GM12865 (cell line): ENCODE results near the gene SH2D5.

Experiments
- DNase-seq: peaks from one replicate; pipeline ENCODE4 v3.0.0; 2010; ENCODE audit warnings: low read depth
- H3K4me3 ChIP-seq: 2 replicates; pipeline ENCODE4 v1.5.1; 2011; ENCODE audit warnings: mild to moderate bottlenecking, low read depth, low read length, control low read depth
- TF ChIP-seq, protein P1 (sequence below): IDR thresholded peaks from 2 replicates; pipeline ENCODE4 v1.5.1; 2011; ENCODE audit warnings: low read length, control low read depth, low read depth, inconsistent platforms; ENCODE audit not compliant: insufficient read depth; ENCODE audit errors: missing control alignments

Gene SH2D5

DNA sequence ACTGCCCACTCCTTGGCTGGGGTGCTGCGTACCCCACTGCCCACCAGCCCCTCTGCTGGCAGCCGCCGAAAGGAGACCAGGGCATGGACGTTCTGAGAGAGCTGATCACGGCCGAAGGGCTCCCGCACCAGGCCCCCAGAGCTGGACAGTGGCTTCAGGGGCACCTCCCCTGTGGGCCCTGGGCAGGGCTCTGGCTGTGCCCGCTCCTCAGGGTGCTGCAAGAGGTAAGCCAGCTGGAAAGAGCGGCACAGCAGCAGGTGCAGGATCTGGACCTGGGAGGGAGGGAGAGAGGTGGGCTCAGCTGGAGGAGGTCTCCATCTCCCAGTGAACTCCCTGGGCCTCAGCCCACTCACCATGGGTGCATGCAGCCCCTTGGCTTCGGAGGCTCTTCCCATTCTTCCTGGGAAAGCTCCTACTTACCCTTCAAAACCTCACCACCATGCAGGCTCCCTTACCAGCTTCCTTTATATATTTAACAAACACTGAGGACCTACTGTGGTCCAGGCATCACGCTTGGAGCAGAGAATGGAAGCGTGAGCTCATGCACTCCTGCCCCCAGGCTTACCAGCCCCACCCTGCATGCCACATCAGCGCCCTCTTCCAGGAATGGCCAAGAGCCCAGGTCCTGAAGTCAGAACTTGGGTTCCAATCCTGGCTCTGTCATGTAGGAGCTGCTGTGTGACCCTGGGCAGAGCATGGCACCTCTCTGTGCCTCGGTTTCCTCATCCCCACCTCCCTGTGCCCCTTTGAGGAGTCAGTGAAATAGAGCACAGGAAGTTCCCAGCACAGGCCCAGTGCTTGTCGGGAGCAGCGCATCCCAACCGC, 7.9 kb downstream of the SH2D5 start:
- DNase-seq: no peak
- no peak overlapping the region for H3K4me3 ChIP-seq
- TF ChIP-seq, protein P1, sequence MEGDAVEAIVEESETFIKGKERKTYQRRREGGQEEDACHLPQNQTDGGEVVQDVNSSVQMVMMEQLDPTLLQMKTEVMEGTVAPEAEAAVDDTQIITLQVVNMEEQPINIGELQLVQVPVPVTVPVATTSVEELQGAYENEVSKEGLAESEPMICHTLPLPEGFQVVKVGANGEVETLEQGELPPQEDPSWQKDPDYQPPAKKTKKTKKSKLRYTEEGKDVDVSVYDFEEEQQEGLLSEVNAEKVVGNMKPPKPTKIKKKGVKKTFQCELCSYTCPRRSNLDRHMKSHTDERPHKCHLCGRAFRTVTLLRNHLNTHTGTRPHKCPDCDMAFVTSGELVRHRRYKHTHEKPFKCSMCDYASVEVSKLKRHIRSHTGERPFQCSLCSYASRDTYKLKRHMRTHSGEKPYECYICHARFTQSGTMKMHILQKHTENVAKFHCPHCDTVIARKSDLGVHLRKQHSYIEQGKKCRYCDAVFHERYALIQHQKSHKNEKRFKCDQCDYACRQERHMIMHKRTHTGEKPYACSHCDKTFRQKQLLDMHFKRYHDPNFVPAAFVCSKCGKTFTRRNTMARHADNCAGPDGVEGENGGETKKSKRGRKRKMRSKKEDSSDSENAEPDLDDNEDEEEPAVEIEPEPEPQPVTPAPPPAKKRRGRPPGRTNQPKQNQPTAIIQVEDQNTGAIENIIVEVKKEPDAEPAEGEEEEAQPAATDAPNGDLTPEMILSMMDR: no peak

DNA sequence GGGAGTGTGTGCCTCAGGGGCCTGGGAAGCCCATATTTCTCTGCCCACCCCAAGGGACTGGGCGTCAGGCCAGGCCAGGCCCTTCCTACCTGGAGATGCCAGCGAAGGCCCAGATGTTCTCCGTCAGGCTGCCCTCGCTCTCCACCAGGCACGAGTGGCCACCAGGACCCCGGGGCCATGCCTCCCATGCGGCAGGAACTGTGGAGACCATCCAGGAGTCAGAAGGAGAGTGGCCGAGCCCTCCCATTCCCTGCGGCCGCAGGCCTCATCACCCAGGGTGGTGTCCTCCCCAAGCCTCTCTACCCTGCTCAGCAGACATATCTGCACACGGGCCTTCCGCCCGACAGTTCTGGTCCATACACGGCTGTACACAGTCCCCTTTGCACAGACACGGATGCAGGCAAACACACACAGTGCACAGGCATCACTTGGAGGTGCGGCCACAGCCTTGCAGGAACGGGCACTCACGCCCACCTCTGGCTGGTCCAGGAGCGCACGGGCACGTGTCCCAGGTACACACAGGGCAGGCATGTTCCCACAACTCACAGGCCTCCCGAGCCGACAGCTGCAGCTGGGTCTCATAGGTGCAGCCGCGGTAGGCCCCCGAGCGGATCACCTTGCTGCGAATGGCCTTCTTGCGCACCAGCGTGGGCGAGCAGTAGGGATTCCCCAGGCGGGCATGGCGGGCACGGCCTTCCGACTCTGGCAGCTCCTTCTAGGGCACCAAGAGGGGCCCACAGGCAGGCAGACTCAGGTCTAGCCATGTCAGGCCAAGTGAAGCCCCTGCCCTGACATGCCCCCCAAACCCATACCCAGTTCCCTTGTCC, 8.8 kb downstream of the SH2D5 start:
- TF ChIP-seq, protein P1: no peak
- no peak overlapping the region for H3K4me3 ChIP-seq
- no peak for DNase-seq

DNA sequence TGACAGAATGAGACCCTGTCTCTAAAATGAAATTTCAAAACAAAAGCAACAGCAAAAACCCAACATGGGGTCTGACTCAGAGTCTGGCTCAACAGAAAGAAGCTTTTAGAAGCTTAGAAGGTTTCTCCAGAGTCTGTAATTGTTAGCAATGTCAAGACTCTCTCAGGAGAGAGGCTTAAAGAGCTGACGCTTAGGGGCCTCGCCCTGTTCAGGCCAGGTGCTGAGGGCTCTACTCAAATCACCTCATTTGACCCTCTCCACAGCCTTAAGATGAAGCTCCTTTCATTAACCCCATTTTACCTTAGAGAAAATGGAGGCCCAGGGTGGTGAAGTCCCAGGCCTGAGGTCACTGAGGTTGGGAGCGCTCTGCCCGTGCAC, 9.4 kb downstream of the SH2D5 start:
- DNase-seq: no peak
- no peak overlapping the region for H3K4me3 ChIP-seq

DNA sequence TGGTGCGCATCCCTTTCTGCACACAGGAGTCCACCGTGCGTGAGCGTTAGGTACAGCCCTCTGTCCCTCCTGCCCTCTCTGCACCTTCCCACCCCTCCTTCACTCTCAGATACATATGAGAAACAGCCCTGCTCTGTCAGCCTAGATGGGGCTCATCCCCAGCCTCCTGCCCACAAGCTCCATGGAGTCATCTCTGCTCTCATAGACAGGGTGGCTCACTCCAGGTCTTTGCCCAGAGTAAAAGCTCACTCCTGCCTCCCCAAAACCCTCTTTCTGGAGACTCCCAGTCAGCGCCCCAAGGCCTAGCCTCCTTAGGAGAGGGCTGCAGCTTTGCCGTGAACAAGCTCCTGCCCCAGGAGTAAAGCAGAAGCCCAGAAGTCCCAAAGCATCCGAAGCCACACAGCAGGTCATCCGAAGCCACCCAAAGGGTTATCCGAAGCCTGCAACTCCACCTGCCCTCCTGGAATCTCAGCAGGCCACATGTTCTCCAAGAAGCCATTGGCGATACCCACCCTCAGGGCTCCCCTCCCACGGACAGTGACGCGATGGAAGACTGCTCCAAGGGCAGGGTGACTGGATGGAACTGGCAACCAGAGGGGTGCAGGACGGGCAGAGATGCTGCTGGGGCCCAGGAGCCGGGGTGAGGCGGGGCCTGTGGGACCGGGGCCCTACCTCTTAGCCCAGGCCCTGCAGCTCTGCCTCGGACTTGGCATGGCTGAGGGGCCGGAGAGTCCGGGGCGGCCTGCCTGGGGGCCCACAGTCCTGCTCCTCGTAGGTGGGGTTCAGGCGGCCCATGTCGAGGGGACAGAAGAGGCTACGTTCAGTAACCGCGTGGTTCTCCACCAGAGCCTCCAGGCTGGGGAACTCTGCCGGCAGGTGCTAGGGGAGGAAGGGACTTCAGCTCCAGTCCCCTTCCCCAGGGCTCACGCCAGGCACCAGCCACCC, 11.1 kb downstream of the SH2D5 start:
- TF ChIP-seq, protein P1: no peak
- DNase-seq: no peak
- H3K4me3 ChIP-seq: no peak overlapping the region

More for the DNA sequence above, 9.4 kb downstream of the SH2D5 start:
- TF ChIP-seq, protein P1: no peak

DNA sequence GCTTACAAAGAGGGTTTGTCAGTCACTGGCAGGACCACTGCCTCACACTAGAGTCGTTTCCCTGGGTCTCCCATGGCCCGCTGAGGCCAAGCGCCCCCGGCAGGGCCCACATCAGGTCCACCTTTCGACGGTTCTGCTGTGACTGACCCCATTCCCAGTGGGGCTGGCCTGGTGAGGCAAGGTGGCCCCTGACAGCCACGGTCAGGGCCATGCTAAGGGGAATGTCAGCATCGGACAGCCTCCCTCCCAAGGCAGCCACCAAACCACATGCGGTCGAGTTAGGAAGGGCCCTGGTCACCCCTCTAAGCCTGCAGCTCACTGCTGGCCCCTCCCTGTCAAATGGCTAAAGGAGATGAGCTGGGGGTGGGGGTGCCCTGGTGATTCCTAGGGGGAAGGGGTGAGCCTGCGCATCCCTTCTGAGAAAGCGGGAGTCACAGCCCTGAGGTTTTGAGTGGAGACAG, 11.8 kb downstream of the SH2D5 start:
- H3K4me3 ChIP-seq: no peak overlapping the region
- TF ChIP-seq, protein P1: no peak
- no peak for DNase-seq

DNA sequence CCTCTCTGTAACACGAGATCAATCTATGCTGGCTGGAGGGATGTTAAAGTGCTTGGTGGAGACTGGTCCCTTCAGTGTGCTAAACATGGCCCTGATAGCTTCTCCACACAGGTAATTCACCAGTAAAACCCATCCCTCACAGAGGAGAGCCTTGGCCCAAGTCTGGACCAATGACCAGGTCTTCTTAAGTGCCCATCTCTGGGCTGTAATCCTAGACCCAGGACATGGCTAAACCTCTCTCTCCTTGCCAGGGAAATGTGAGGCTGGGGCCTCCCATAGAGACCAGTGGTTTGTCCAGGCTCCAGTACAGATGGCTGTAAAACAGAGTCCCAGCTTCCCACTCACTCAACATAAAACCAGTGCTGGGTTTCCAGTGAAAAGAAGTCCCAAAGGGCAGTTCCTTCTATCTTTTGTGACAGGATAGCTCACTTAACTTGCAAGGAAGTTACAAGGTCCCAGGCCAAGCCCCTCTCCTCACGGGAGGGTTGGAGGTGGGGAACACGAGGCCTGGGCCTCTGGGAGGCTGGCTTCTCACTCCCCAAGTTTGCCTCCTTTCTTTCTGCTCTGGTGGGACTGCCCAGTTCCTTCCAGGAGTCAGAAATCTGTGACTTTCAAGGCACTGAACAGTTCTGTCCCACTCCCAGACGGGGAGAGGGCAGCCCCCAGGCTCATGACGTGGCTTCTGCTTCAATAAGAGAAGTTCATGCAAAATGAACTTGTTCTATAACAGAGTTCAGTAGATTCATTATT, 12.5 kb downstream of the SH2D5 start:
- no peak overlapping the region for H3K4me3 ChIP-seq
- TF ChIP-seq, protein P1: no peak
- no peak for DNase-seq
